Measurements from ENCODE around the gene OR52A1. TPM values are rescaled to one million over a fixed set of nuclear protein-coding genes. Genes with fewer than 3 reads are reported as not detected.
"Not testable (repeated sequence)": the region's sequence is repeated elsewhere in the genome, so short reads cannot be mapped to it uniquely, and the experiment has no call there.

OR52A1 gene
- total RNA-seq, 4 donors from 2014 or later: not detected

GRCh38 chr11:5153574-5154431 lies 754 bp downstream of the OR52A1 start:
- Histone ChIP-seq H3K36me3 (no peaks in the 10 kb centered on the region), H3K9me3 (no peaks in the 10 kb centered on the region), H3K27ac (no peak overlapping the region), H3K4me1 (no peaks in the 10 kb centered on the region), H3K27me3 (no peaks in the 10 kb centered on the region), H3K4me3 (no peak overlapping the region)
- no peak for DNase-seq
- intact Hi-C loops (cut with DNase I; ENCODE audit: low total_unique reads): no loop called here
- TF ChIP-seq POLR2A (IDR thresholded peaks at IDR 0.05): no peak
- TF ChIP-seq, protein P1, sequence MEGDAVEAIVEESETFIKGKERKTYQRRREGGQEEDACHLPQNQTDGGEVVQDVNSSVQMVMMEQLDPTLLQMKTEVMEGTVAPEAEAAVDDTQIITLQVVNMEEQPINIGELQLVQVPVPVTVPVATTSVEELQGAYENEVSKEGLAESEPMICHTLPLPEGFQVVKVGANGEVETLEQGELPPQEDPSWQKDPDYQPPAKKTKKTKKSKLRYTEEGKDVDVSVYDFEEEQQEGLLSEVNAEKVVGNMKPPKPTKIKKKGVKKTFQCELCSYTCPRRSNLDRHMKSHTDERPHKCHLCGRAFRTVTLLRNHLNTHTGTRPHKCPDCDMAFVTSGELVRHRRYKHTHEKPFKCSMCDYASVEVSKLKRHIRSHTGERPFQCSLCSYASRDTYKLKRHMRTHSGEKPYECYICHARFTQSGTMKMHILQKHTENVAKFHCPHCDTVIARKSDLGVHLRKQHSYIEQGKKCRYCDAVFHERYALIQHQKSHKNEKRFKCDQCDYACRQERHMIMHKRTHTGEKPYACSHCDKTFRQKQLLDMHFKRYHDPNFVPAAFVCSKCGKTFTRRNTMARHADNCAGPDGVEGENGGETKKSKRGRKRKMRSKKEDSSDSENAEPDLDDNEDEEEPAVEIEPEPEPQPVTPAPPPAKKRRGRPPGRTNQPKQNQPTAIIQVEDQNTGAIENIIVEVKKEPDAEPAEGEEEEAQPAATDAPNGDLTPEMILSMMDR (IDR thresholded peaks at IDR 0.05): no peak

GRCh38 chr11:5151713-5152153 lies 2.8 kb downstream of the OR52A1 start:
- no peak for TF ChIP-seq POLR2A (IDR thresholded peaks at IDR 0.05)
- TF ChIP-seq, protein P1 (IDR thresholded peaks at IDR 0.05): no peak
- Histone ChIP-seq H3K4me3 (no peak overlapping the region), H3K9me3 (no peaks in the 10 kb centered on the region), H3K4me1 (no peaks in the 10 kb centered on the region), H3K27me3 (no peaks in the 10 kb centered on the region), H3K27ac (no peak overlapping the region), H3K36me3 (no peaks in the 10 kb centered on the region)
- DNase-seq: no peak
- intact Hi-C loops (cut with DNase I; ENCODE audit: low total_unique reads): no loop called here

- H3K27ac ChIP-seq; H3K27me3 ChIP-seq; intact Hi-C loops (cut with DNase I; ENCODE audit: low total_unique reads); H3K4me1 ChIP-seq; H3K4me3 ChIP-seq; H3K36me3 ChIP-seq; H3K9me3 ChIP-seq; DNase-seq: not testable (repeated sequence)
Observed at GRCh38 chr11:5144206-5144605, 10.4 kb downstream of the OR52A1 start.

- no peak within 1 kb of the TSS for H3K4me3 ChIP-seq
- H3K36me3 ChIP-seq: no peaks in the 10 kb centered on the region
- intact Hi-C loops (cut with DNase I; ENCODE audit: low total_unique reads): no loop called here
- no peak within 1 kb of the TSS for H3K27ac ChIP-seq
- TF ChIP-seq, protein P1 (IDR thresholded peaks at IDR 0.05): no peak
- TF ChIP-seq POLR2A (IDR thresholded peaks at IDR 0.05): no peak
- no peaks in the 10 kb centered on the region for H3K4me1 ChIP-seq
- H3K9me3 ChIP-seq: no peaks in the 10 kb centered on the region
- no peaks in the 10 kb centered on the region for H3K27me3 ChIP-seq
- no peak for DNase-seq
Observed at GRCh38 chr11:5137996-5138395, 16.6 kb downstream of the OR52A1 start, which contains the start of gene OR52A5. Gene OR52A5, minus strand, starts transcription at chr11:5138356. Its CDS starts 5,714 bp downstream, at chr11:5132642.

DNA sequence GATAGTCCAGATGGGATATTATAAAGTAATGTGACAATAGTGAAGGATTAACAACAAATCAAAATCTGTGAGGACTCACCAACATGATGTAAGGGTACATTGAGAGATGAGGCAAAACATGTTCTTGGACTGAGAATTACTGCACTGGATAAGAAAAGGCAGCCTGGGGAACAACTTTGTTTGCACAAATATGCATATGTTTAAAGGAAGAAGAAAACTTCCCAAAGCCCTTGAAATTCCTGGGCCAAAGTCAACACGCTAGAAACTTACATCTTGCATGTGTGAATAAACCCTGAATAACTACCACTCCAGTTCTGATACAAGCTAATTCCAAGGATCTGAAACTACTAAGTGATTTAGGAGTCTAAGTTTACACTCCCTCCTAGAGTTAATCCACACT lies 17.5 kb downstream of the OR52A1 start:
- H3K27me3 ChIP-seq: no peaks in the 10 kb centered on the region
- no peak overlapping the region for H3K4me3 ChIP-seq
- TF ChIP-seq, protein P1 (IDR thresholded peaks at IDR 0.05): no peak
- no peak for TF ChIP-seq POLR2A (IDR thresholded peaks at IDR 0.05)
- H3K9me3 ChIP-seq: no peaks in the 10 kb centered on the region
- no peak for DNase-seq
- intact Hi-C loops (cut with DNase I; ENCODE audit: low total_unique reads): no loop called here
- no peaks in the 10 kb centered on the region for H3K36me3 ChIP-seq
- H3K27ac ChIP-seq: no peak overlapping the region
- no peaks in the 10 kb centered on the region for H3K4me1 ChIP-seq

Measured in uterus (tissue), 4 donors.